ENCODE results near the gene FBLN1. TPM values are rescaled to one million over a fixed set of nuclear protein-coding genes. Genes with fewer than 3 reads are reported as not detected.

The FBLN1 gene
- total and polyA plus RNA-seq, 2 of the 13 experiments (the other 11 are each of a cell fraction or from before 2014, with no cell fraction given) = 37.3 to 103 TPM

- TF ChIP-seq SETDB1 (CRISPR knock-in tag; IDR thresholded peaks at IDR 0.05; ENCODE audit: borderline replicate concordance) (no peak), HMGXB4 (CRISPR knock-in tag; IDR thresholded peaks at IDR 0.05; ENCODE audit: borderline replicate concordance in 1 of 2, low read depth in 1 of 2) (peak in 1 of 2 experiments; percentile 53; a peak in 1 of 4 replicates)
These were observed 75.3 kb downstream of the FBLN1 start (continued) for GRCh38 chr22:45577746-45578523.

DNA sequence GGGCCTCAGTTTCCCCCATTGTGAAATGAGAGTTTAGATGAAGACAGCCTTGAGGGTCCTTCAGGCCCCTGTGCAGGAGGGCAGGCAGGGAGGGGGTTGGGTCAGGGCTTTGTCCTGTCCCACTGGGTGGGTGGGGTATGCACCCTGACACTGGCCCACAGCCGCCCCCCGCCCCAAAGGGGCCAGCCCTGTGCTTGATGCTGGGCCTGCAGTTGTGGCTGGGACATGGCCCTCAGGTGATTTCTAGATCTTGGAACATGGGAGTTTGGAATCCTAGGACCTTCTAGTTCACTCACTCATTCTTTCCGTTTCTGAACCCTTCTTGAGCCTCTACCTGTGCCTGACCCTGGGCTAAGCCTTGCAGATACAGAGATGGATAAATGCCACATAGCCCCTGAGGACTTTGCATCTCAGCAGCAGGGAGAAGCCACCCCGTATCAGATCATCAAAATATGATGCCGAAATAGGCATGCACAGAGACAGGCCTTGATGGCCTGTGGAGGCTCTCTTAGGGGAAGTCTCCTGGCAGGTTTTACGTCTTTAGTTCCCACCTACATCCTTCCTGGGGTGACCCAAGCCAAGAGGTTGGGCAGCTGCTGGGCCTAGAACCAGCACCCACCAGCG lies 76.0 kb downstream of the FBLN1 start:
- in situ Hi-C loops (cut with HindIII; ENCODE audit: extremely low pct_ligation_motif_present, low pct_unique_long_range_greater_than_20kb) (loop anchor here (5.0 kb wide), 2 partner anchors 64 to 289 kb away; no protein-coding TSS in a partner anchor), intact Hi-C loops (cut with micrococcal nuclease; ENCODE audit: unreplicated experiment) (loop anchor here (2.0 kb wide), 1 partner anchor 390 kb away; no protein-coding TSS in a partner anchor)
- FAIRE-seq (no peak), DNase-seq (ENCODE audit: low spot score) (no peak), ATAC-seq (no peak)
- no peaks in the 10 kb centered on the region for H3K4me1 ChIP-seq (ENCODE audit: insufficient read depth, low read length)
- no peak overlapping the region for H3K4me2 ChIP-seq (ENCODE audit: low read depth, low read length)
- ChIA-PET POLR2A (no interaction called here), CTCF (ENCODE audit: low intra/inter-chr PET ratio, low total read pairs) (interaction anchor here (1.3 kb wide), 1 partner anchor 67 kb away, joined by 5 read pairs; no protein-coding TSS in a partner anchor)
- H3K4me3 ChIP-seq (replicated peaks in 1 of 3; ENCODE audit: insufficient read depth in 1 of 3, low read depth in 2 of 3, low read length in 3 of 3) = no peak overlapping the region
- no peaks in the 10 kb centered on the region for H3K79me2 ChIP-seq (ENCODE audit: insufficient read depth, low read length)
- H3K27ac ChIP-seq (ENCODE audit: extremely low read length, insufficient read depth, low read length) = no peak overlapping the region
- TF ChIP-seq ZFYVE20 (CRISPR knock-in tag; IDR thresholded peaks at IDR 0.05; ENCODE audit: borderline replicate concordance, low read depth) = no peak
- TF ChIP-seq ZNF382 (CRISPR knock-in tag; IDR thresholded peaks at IDR 0.05; ENCODE audit: borderline replicate concordance) = no peak
- no peak for TF ChIP-seq NR1H2 (CRISPR knock-in tag; IDR thresholded peaks at IDR 0.05; ENCODE audit: borderline replicate concordance, low read depth)
- TF ChIP-seq, protein P1, sequence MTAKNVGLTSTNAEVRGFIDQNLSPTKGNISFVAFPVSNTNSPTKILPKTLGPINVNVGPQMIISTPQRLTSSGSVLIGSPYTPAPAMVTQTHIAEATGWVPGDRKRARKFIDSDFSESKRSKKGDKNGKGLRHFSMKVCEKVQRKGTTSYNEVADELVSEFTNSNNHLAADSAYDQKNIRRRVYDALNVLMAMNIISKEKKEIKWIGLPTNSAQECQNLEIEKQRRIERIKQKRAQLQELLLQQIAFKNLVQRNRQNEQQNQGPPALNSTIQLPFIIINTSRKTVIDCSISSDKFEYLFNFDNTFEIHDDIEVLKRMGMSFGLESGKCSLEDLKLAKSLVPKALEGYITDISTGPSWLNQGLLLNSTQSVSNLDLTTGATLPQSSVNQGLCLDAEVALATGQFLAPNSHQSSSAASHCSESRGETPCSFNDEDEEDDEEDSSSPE (CRISPR knock-in tag; IDR thresholded peaks at IDR 0.05) = no peak
- no peak for TF ChIP-seq MBD4 (IDR thresholded peaks at IDR 0.05; ENCODE audit: borderline replicate concordance, low read length)
- TF ChIP-seq CREM (IDR thresholded peaks at IDR 0.05) = no peak
- TF ChIP-seq CREM (CRISPR knock-in tag; IDR thresholded peaks at IDR 0.05) = no peak
- no peak for TF ChIP-seq PAF1 (CRISPR knock-in tag; IDR thresholded peaks at IDR 0.05)
- TF ChIP-seq MIER3 (CRISPR knock-in tag; IDR thresholded peaks at IDR 0.05; ENCODE audit: borderline replicate concordance) = no peak
- no peak for TF ChIP-seq ZBTB3 (CRISPR knock-in tag; IDR thresholded peaks at IDR 0.05; ENCODE audit: borderline replicate concordance, low read depth)
- TF ChIP-seq ZBTB1 (CRISPR knock-in tag; IDR thresholded peaks at IDR 0.05; ENCODE audit: borderline replicate concordance) = no peak
- BruUV-seq (replicated peaks) = no TSS peak
- no peaks in the 10 kb centered on the region for H3K27me3 ChIP-seq (ENCODE audit: control insufficient read depth in 1 of 2, insufficient read depth in 2 of 2, low read length in 2 of 2)
- no peak overlapping the region for H2AFZ ChIP-seq (ENCODE audit: low read length)
- H3K9me3 ChIP-seq (ENCODE audit: low read length) = no peaks in the 10 kb centered on the region
- no peaks in the 10 kb centered on the region for H4K20me1 ChIP-seq (ENCODE audit: insufficient read depth, low read length)
- WGBS (ENCODE audit: low lambda C conversion rate) = 93% methylated on average over 3 of the region's 7 CpGs
- peaks cover 1 to 4% of the 10 kb centered on the region in 2 experiments; a peak in 2 of 5 replicates for H3K36me3 ChIP-seq (replicated peaks in 1 of 2; ENCODE audit: control insufficient read depth in 1 of 2, insufficient read depth in 2 of 2, low read length in 2 of 2)
- no peak overlapping the region for H3K9ac ChIP-seq (ENCODE audit: insufficient read depth, low read depth, low read length)

Measured in HepG2 (cell line).